Measurements from ENCODE around the gene SEH1L.
"Not testable (repeated sequence)": the region's sequence is repeated elsewhere in the genome, so short reads cannot be mapped to it uniquely, and the experiment has no call there.

GRCh38 chr18:12997330-12997729, 49.5 kb downstream of the SEH1L start:
- TF ChIP-seq CTCF, POLR2A (IDR thresholded peaks at IDR 0.05): not testable (repeated sequence)

All from upper lobe of left lung (tissue), 4 donors.